ENCODE measurements around the gene URB1.

Gene URB1

GRCh38 chr21:32281531-32281930, 111.3 kb downstream of the URB1 start:
- TF ChIP-seq CTCF (IDR thresholded peaks at IDR 0.05), result no peak
- Histone ChIP-seq H3K9ac (no peak overlapping the region), H3K9me3 (ENCODE audit: control insufficient read depth, low read length) (no peaks in the 10 kb centered on the region), H2AFZ (no peak overlapping the region), H3K4me3 (ENCODE audit: low read depth, low read length) (no peak overlapping the region), H3K4me1 (peaks cover 5% of the 10 kb centered on the region), H3K4me2 (ENCODE audit: low read length) (no peak overlapping the region), H3K27ac (no peak overlapping the region), H3K27me3 (ENCODE audit: control insufficient read depth, insufficient read depth, low read length) (no peaks in the 10 kb centered on the region), H3K36me3 (ENCODE audit: control insufficient read depth, insufficient read depth, low read length) (no peaks in the 10 kb centered on the region), H3K79me2 (no peaks in the 10 kb centered on the region)

GRCh38 chr21:32279377-32279680, 113.5 kb downstream of the URB1 start:
- Histone ChIP-seq H3K9me3 (ENCODE audit: control insufficient read depth, low read length) (no peaks in the 10 kb centered on the region), H3K4me2 (ENCODE audit: low read length) (peak overlapping the region; percentile 87), H3K27me3 (ENCODE audit: control insufficient read depth, insufficient read depth, low read length) (no peaks in the 10 kb centered on the region), H3K4me3 (ENCODE audit: low read depth, low read length) (peak overlapping the region; percentile 81), H3K27ac (peak overlapping the region; percentile 56), H3K9ac (no peak overlapping the region), H3K79me2 (no peaks in the 10 kb centered on the region), H3K36me3 (ENCODE audit: control insufficient read depth, insufficient read depth, low read length) (no peaks in the 10 kb centered on the region), H3K4me1 (peaks cover 5% of the 10 kb centered on the region), H2AFZ (peak overlapping the region; percentile 83)
- no peak for TF ChIP-seq CTCF (IDR thresholded peaks at IDR 0.05)

GRCh38 chr21:32278518-32279376, 114.1 kb downstream of the URB1 start, which contains the start of gene MIS18A:
Gene MIS18A, minus strand, starts transcription at chr21:32279049. Its CDS starts 35 bp downstream, at chr21:32279014.
- TF ChIP-seq CTCF (IDR thresholded peaks at IDR 0.05), result no peak
- Histone ChIP-seq H2AFZ (peak within 1 kb of the TSS; percentile 83), H3K4me3 (ENCODE audit: low read depth, low read length) (peak within 1 kb of the TSS; percentile 81), H3K79me2 (no peaks in the 10 kb centered on the region), H3K9ac (no peak within 1 kb of the TSS), H3K9me3 (ENCODE audit: control insufficient read depth, low read length) (no peaks in the 10 kb centered on the region), H3K4me2 (ENCODE audit: low read length) (peak within 1 kb of the TSS; percentile 87), H3K36me3 (ENCODE audit: control insufficient read depth, insufficient read depth, low read length) (no peaks in the 10 kb centered on the region), H3K4me1 (peaks cover 5% of the 10 kb centered on the region), H3K27me3 (ENCODE audit: control insufficient read depth, insufficient read depth, low read length) (no peaks in the 10 kb centered on the region), H3K27ac (peak within 1 kb of the TSS; percentile 56)

- peak overlapping the region; percentile 81 for H3K4me3 ChIP-seq (ENCODE audit: low read depth, low read length)
- no peaks in the 10 kb centered on the region for H3K36me3 ChIP-seq (ENCODE audit: control insufficient read depth, insufficient read depth, low read length)
- no peaks in the 10 kb centered on the region for H3K79me2 ChIP-seq
- H3K9me3 ChIP-seq (ENCODE audit: control insufficient read depth, low read length), result no peaks in the 10 kb centered on the region
- H3K4me1 ChIP-seq, result peaks cover 5% of the 10 kb centered on the region
- no peak for TF ChIP-seq CTCF (IDR thresholded peaks at IDR 0.05)
- no peak overlapping the region for H2AFZ ChIP-seq
- no peaks in the 10 kb centered on the region for H3K27me3 ChIP-seq (ENCODE audit: control insufficient read depth, insufficient read depth, low read length)
- peak overlapping the region; percentile 87 for H3K4me2 ChIP-seq (ENCODE audit: low read length)
- H3K9ac ChIP-seq, result no peak overlapping the region
- no peak overlapping the region for H3K27ac ChIP-seq
Measured at GRCh38 chr21:32278103-32278502, 114.7 kb downstream of the URB1 start.

GRCh38 chr21:32276671-32277070, 116.1 kb downstream of the URB1 start:
- Histone ChIP-seq H3K4me3 (ENCODE audit: low read depth, low read length) (no peak overlapping the region), H3K9me3 (ENCODE audit: control insufficient read depth, low read length) (no peaks in the 10 kb centered on the region), H3K79me2 (no peaks in the 10 kb centered on the region), H3K9ac (no peak overlapping the region), H3K27ac (no peak overlapping the region), H3K27me3 (ENCODE audit: control insufficient read depth, insufficient read depth, low read length) (no peaks in the 10 kb centered on the region), H3K36me3 (ENCODE audit: control insufficient read depth, insufficient read depth, low read length) (no peaks in the 10 kb centered on the region), H3K4me1 (peaks cover 5% of the 10 kb centered on the region), H2AFZ (no peak overlapping the region), H3K4me2 (ENCODE audit: low read length) (no peak overlapping the region)
- TF ChIP-seq CTCF (IDR thresholded peaks at IDR 0.05), result no peak

Data from parathyroid adenoma (tissue), 2 donors.